Gastrocnemius medialis (tissue), 4 donors: ENCODE results near the gene KRT73.

Experiments used
- POLR2A ChIP-seq, 2 donors: fragments of 450-650 bp; IDR thresholded peaks; one replicate each; pipeline ENCODE4 v1.6.1; 2017; ENCODE audit warnings: antibody characterized with exemption in 2 of 2, mild to moderate bottlenecking in 2 of 2, moderate library complexity in 2 of 2
- TF ChIP-seq, protein P1 (sequence below), 5 experiments: fragments of 450-650 bp in 3 of 5; fragments of 200-600 bp in 2 of 5; sonication (generic) in 2 of 5; IDR thresholded peaks in 4 of 5; conservative IDR thresholded peaks in 1 of 5; 1 replicate in 4 of 5; 2 replicates in 1 of 5; pipeline ENCODE4 v1.5.1; 2016 to 2019; ENCODE audit warnings: antibody characterized with exemption in 5 of 5, mild to moderate bottlenecking in 3 of 5, moderate library complexity in 3 of 5

- TF ChIP-seq, protein P1, sequence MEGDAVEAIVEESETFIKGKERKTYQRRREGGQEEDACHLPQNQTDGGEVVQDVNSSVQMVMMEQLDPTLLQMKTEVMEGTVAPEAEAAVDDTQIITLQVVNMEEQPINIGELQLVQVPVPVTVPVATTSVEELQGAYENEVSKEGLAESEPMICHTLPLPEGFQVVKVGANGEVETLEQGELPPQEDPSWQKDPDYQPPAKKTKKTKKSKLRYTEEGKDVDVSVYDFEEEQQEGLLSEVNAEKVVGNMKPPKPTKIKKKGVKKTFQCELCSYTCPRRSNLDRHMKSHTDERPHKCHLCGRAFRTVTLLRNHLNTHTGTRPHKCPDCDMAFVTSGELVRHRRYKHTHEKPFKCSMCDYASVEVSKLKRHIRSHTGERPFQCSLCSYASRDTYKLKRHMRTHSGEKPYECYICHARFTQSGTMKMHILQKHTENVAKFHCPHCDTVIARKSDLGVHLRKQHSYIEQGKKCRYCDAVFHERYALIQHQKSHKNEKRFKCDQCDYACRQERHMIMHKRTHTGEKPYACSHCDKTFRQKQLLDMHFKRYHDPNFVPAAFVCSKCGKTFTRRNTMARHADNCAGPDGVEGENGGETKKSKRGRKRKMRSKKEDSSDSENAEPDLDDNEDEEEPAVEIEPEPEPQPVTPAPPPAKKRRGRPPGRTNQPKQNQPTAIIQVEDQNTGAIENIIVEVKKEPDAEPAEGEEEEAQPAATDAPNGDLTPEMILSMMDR (IDR thresholded peaks at IDR 0.05 in 4 of 5, conservative IDR thresholded peaks at IDR 0.05 in 1 of 5) = no peak
- TF ChIP-seq POLR2A (IDR thresholded peaks at IDR 0.05) = no peak
Observed at GRCh38 chr12:52622349-52622748, 4.0 kb upstream of the KRT73 start.
